Urothelium cell line (cell line): Measurements from ENCODE around the gene SSNA1.

Experiments used
- DNase-seq: peaks from one replicate; pipeline ENCODE4 v3.0.0; 2011; ENCODE audit warnings: low spot score, mixed read lengths
- FAIRE-seq: peaks from 2 replicates; lab custom pipeline; 2011; peaks lifted over from hg19 to GRCh38; lab: Jason Lieb, UNC

SSNA1 gene

GRCh38 chr9:137217276-137218211 lies 29.1 kb downstream of the SSNA1 start:
- FAIRE-seq (no peak), DNase-seq (no peak)

DNA sequence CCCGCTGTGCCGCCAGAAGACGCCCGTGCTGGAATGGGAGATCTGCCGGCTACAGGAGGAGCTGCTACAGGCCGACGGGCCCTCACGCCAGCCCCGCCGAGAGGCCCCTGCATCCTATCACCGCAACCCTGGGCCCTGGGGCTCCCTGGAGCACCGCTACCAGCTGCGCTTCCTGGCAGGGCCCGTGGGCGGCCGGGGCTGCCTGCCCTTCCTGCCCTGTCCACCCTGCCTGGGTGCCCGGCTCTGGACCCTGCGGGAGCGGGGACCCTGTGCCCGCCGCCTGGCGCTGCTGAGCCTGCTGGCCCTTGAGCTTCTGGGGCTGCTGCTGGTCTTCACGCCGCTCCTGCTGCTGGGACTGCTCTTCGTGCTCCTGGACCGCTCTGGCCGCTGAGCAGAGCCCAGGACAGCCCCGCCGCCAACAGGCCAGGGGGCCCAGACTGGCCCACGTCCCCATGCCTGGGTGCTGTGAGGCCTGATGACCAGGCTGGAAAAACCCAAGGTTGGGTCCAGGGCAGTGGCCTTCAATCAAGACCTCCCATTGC lies 29.8 kb downstream of the SSNA1 start:
- FAIRE-seq (no peak), DNase-seq (no peak)

DNA sequence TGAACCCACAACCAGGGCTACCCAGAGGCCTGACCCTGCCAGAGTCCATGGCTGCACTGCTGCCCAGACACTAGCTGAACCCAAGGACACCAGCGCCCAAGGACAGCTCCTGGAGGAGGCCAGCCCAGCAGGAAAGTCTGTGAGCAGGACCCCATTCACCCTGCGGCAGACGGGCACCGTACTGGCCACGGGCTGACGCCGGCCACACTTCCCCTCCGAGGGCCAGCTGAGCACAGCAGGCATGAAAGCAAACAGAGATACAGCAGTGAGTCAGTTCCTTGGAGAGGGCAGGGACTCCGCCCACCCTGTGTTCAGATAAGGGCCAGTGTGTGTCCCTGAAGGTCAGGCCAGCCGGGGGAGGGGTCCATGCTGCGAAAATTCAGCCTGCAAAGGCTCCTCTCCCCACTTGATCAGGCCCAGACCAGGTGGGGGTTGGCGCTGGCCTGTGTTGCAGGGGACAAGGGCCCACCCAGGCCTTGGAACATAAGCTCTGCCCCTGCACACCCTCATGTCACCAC lies 30.3 kb downstream of the SSNA1 start:
- no peak for FAIRE-seq
- no peak for DNase-seq

GRCh38 chr9:137219757-137220316 lies 31.4 kb downstream of the SSNA1 start:
- FAIRE-seq (no peak), DNase-seq (no peak)

DNA sequence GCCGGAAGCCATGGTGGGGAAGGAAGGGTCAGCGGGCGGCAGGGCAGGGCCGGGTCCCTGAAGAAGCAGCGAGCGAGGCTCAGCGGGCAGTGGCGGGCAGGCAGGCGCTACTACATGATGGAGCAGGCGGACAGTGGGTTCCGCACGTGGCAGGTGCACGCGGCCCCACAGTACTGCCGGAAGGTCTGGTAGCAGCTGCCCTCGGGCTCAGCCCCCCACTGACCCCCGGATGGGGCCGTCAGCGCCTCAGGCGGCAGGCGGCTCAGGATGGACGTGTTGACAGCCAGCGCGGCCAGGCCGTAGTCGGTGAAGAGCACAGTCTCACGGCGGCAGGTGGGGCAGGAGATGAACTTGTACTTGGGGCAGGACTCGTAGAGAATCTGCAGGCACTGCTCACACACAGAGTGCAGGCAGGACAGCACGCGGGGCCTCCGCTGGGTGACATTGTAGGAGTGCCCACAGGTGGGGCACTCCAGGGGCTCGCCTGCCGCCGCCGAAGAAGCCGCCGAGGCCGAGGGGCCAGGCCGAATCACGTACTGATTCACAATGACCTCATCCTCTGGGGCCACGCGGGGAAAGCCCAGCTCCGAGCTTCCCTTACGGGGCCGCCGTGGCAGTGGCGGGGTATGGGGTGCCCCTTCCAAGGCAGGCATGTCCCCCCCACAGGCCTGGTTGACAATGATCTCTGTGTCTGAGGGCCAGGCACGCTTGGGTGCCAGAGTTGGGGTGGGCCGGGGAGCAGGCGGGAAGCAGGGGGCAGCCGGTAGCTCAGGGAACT lies 32.0 kb downstream of the SSNA1 start:
- no peak for FAIRE-seq
- no peak for DNase-seq

- DNase-seq (no peak), FAIRE-seq (no peak)
Observed at GRCh38 chr9:137221095-137221505, 32.6 kb downstream of the SSNA1 start.

- no peak for DNase-seq
Observed at GRCh38 chr9:137221506-137222111, 33.1 kb downstream of the SSNA1 start.

DNA sequence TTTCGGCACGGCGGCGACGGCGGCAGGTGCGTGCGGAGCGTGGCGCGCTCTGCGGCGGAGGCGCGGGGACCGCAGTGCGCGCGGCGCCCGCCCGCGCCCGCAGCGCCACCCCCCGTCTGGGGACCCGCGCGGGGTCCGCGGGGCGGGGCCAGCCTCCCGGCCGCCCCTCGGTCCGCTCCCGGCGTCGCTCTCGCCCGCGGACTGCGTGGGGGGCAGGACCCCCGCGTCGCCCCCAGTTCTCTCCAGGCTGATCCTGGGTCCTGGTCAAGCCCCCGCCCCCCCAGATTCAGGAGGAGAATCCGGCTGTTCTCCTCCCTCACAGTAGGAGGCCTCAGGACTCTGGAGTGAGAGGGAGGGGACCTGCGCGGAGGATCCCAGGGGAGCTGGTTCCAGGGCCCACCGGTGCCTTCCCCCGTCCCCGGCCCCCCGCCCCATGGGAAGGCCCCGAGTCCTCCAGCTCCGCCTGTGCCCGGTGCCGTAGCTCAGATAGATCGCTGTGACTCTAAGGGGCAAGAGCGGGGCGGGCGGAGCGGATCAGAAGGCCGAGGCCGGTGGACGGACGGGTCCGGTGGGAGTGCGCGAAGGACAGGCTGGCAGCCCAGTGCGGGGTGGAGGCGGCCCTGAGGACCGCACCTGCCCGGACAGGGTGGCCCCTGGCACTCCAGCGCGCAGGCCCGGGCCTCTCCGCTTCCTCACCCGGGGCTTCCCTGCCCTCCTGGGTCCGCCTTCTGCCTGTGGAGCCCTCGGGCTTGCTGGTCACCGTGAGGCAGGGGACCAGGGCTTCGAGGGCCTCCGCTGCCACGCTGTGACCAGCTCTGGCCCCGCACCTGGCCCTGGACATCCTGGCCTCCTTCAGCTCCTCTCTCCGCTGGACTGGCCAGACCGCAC lies 34.0 kb downstream of the SSNA1 start, which contains the start of gene RNF208:
TSS of gene RNF208 (minus strand) at position 51 of the 888 bp plus-strand sequence. CDS start 1,028 bp downstream, outside the sequence.
- no peak for DNase-seq

More at GRCh38 chr9:137221506-137222111, 33.1 kb downstream of the SSNA1 start:
- no peak for FAIRE-seq

GRCh38 chr9:137223078-137223970 lies 34.8 kb downstream of the SSNA1 start:
- DNase-seq = peak; percentile 93
- FAIRE-seq = peak; percentile 91

More for the DNA sequence above, 34.0 kb downstream of the SSNA1 start, which contains the start of gene RNF208:
- no peak for FAIRE-seq

DNA sequence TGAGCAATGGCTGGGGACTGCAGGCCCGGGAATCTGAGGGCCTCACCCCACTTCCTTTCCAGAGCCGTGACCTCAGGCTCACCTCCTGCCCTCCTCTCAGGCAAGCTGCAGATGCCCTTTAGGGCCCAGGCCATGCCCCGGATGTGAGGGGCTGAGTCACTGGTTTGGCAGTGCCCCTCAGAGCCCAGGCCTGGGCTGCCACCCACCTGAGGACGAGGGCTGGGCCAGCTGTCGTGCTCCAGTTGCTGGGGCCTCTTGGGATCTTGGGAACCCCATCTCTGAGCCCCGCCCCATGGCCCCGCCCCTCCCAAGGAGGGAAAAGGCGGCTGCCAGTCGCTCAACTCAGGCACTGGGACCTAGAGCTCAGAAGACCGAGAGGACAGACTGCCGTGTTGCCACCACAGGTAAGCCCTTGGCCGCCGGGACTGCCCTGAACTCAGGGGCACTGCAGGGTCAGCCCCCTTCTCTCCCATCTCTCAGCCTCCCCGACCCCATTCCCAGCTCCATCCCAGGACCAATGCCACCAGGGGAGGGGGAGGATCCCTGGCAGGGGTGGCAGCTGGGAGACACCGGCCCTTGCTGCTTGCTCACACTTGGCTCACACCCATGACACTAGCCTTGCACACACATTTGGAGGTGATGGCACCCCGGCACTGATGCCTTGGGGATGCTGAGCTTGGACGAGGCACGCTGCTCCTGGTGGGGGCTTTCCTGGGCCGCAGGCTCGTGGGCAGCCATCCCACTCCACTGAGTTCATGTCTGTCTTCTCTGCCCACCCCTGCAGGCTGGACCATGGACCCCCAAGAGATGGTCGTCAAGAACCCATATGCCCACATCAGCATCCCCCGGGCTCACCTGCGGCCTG lies 36.6 kb downstream of the SSNA1 start, which contains the start of gene CYSRT1:
TSS of gene CYSRT1 (plus strand) at position 345 of the 865 bp plus-strand sequence. CDS start at position 793, 448 bp downstream.
- DNase-seq = no peak
- FAIRE-seq = no peak

DNA sequence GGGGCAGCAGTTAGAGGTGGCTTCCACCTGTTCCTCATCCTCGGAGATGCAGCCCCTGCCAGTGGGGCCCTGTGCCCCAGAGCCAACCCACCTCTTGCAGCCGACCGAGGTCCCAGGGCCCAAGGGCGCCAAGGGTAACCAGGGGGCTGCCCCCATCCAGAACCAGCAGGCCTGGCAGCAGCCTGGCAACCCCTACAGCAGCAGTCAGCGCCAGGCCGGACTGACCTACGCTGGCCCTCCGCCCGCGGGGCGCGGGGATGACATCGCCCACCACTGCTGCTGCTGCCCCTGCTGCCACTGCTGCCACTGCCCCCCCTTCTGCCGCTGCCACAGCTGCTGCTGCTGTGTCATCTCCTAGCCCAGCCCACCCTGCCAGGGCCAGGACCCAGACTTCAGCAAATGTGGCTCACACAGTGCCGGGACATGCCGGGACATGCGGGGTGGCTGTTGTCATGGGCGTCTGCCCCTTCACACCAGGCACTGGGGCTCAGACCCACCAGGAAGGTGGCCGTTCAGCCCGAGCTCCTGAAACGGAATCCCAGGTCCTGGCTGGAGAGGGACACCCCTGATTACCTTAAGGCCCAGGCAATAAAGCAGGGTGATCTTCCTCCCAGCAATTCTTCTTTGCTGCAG lies 37.3 kb downstream of the SSNA1 start:
- no peak for FAIRE-seq

DNA sequence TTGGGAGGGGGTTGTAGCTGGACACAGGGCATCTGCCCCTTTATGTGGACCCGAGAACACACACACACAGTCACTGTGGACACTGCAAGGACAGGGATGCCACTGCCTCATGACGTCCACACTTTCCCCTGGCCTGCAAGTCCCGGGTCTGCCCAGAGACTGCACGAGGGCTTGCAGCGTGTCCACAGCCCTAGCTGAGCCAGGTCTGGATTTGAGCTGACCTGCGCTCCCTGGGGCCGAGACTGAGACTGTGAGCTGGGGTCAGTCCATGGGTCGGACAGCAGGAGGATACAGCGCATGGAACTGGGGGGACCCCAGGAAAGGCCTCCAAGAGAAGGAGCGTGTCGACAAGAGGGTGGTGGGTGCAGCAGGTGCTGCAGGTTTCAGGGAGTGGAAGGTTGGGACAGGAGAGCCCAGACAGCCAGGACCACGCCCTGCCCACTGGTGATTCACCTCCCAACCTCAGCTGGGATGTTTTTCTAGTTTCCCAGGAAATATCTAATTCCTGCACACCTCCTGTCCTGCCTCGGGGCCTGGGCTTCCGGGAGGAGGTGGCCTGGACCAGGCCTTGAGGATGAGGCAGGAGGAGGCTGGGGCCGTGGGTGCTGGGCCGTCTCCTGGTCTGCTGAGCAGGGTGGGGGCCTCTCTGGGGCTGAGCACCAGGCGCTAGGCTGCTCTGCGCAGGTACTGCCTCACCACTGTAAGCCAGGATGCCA lies 38.0 kb downstream of the SSNA1 start:
- DNase-seq = peak; percentile 35
- no peak for FAIRE-seq

More for the DNA sequence above, 37.3 kb downstream of the SSNA1 start:
- DNase-seq = no peak

- peak; percentile 52 for FAIRE-seq
- DNase-seq = peak; percentile 68
Observed at GRCh38 chr9:137227054-137227852, 38.8 kb downstream of the SSNA1 start, which contains the start of gene RNF224. Gene RNF224, plus strand, starts transcription at chr9:137227502. Its CDS starts 834 bp downstream, at chr9:137228336.

DNA sequence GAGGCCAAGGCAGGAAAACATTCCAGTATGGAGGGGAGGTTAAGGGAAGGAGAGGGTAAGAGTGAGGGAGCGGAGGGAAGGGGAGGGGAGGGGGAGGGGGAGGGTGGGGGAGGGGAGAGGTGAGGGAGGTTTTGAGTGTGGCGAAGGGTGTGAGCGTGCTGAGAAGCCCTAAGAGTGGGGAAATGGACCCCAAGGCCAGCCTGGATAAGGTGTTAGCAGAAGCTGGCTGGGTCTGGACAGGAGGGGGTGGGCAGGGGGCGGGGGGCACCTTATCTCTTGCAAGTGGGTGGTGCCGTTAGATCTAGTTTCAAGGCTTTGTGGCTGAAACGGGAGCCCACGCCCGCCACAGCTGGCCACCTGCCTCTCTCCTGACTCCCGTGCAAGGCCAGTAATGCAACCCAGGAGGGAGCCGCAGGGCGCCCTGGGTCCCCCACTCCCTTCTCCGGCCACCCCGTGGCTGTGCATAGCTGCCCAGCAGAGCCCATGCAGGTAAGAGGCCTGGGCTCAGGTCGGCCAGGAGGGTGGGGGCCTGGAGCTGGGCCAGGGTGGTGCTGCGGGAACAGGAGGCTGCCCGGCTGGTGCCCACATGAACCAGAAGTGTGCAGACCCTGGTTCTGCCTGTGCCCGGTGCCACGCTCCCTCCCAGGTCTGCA lies 39.5 kb downstream of the SSNA1 start:
- no peak for FAIRE-seq
- DNase-seq = no peak
